SU-DHL-6 (cell line): Measurements from ENCODE around the gene MBNL1.
A peak's percentile ranks its signal among the peaks of the same experiment; 100 is the strongest.

Experiments
- H2AFZ ChIP-seq: fragments of 200-600 bp; sonication (generic); 2 replicates; pipeline ENCODE4 v1.6.1; 2014; ENCODE audit warnings: low read depth, mild to moderate bottlenecking, moderate library complexity, mixed read lengths, antibody characterized with exemption, low read length; ENCODE audit not compliant: severe bottlenecking
- H3F3A ChIP-seq: fragments of 200-600 bp; shearing (Covaris generic); 2 replicates; pipeline ENCODE4 v1.6.0; 2016; ENCODE audit warnings: antibody characterized with exemption, mild to moderate bottlenecking; ENCODE audit not compliant: insufficient read depth
- H3K27ac ChIP-seq: fragments of 200-600 bp; sonication (generic); 2 replicates; pipeline ENCODE4 v1.5.1; 2016; ENCODE audit warnings: low read depth, mild to moderate bottlenecking, low read length, moderate library complexity, mixed read lengths
- H3K27me3 ChIP-seq: fragments of 200-600 bp; sonication (generic), shearing (Covaris generic); 2 replicates; pipeline ENCODE4 v1.6.0; 2014; ENCODE audit warnings: mild to moderate bottlenecking, low read length
- H3K36me3 ChIP-seq: fragments of 200-600 bp; sonication (generic); 2 replicates; pipeline ENCODE4 v1.6.1; 2014; ENCODE audit warnings: mild to moderate bottlenecking, low read length, mixed read lengths
- H3K4me2 ChIP-seq: fragments of 300-600, 200-600 bp; shearing (Covaris generic), sonication (generic); 2 replicates; pipeline ENCODE4 v1.6.0; 2014; ENCODE audit warnings: low read length, low read depth, mild to moderate bottlenecking; ENCODE audit not compliant: poor library complexity, severe bottlenecking
- H3K4me3 ChIP-seq: fragments of 200-600 bp; sonication (generic); 2 replicates; pipeline ENCODE4 v1.5.1; 2014; ENCODE audit warnings: antibody characterized with exemption, low read length, mild to moderate bottlenecking, mixed read lengths; ENCODE audit not compliant: insufficient read depth, poor library complexity, severe bottlenecking
- H3K79me2 ChIP-seq: fragments of 200-600 bp; sonication (generic); 2 replicates; pipeline ENCODE4 v1.6.1; 2014; ENCODE audit warnings: mild to moderate bottlenecking, low read length, moderate library complexity; ENCODE audit not compliant: insufficient read depth
- H3K9ac ChIP-seq: fragments of 200-600 bp; sonication (generic); 2 replicates; pipeline ENCODE4 v1.7.0; 2014; ENCODE audit warnings: mild to moderate bottlenecking, low read length
- H3K9me2 ChIP-seq: fragments of 200-600 bp; sonication (generic); replicated peaks from 2 replicates; pipeline ENCODE4 v1.6.1; 2014; ENCODE audit warnings: low read length; ENCODE audit not compliant: insufficient read depth
- H3K9me3 ChIP-seq: fragments of 200-600 bp; sonication (generic); 2 replicates; pipeline ENCODE4 v1.6.1; 2014; ENCODE audit warnings: low read length, mixed read lengths; ENCODE audit not compliant: insufficient read depth
- H4K20me1 ChIP-seq: fragments of 200-600 bp; sonication (generic); 2 replicates; pipeline ENCODE4 v1.6.1; 2014; ENCODE audit warnings: low read depth, mild to moderate bottlenecking, antibody characterized with exemption, low read length, moderate library complexity, mixed read lengths
- CTCF ChIP-seq: fragments of 200-600 bp; sonication (generic); IDR thresholded peaks from one replicate; pipeline ENCODE4 v1.5.1; 2017; ENCODE audit warnings: antibody characterized with exemption, mild to moderate bottlenecking, low read length, moderate library complexity; ENCODE audit not compliant: insufficient read depth, poor library complexity, severe bottlenecking
- EZH2phosphoT487 ChIP-seq: fragments of 200-600 bp; sonication (generic), shearing (Covaris generic); conservative IDR thresholded peaks from 2 replicates; pipeline ENCODE4 v1.6.1; 2018; ENCODE audit warnings: mild to moderate bottlenecking, antibody characterized with exemption, low read length, moderate library complexity, mixed read lengths

Gene MBNL1

GRCh38 chr3:152392272-152392880, 123.6 kb downstream of the MBNL1 start:
- Histone ChIP-seq H3K79me2 (peaks cover 99% of the 10 kb centered on the region), H3K4me2 (no peak overlapping the region), H3K9me3 (no peaks in the 10 kb centered on the region), H4K20me1 (peaks cover 13% of the 10 kb centered on the region), H3F3A (peaks cover 9% of the 10 kb centered on the region; the same call in 1 of the 2 replicates), H3K27ac (peak overlapping the region; percentile 10; the same call in 1 of the 2 replicates), H3K36me3 (peaks cover 36% of the 10 kb centered on the region), H3K9ac (no peak overlapping the region), H2AFZ (no peak overlapping the region), H3K9me2 (no peaks in the 10 kb centered on the region), H3K27me3 (no peaks in the 10 kb centered on the region), H3K4me3 (no peak overlapping the region)
- no peak for TF ChIP-seq EZH2phosphoT487
- no peak for TF ChIP-seq CTCF

GRCh38 chr3:152394246-152394645, 125.5 kb downstream of the MBNL1 start:
- Histone ChIP-seq H2AFZ (no peak overlapping the region), H3K4me3 (no peak overlapping the region), H3K9me2 (no peaks in the 10 kb centered on the region), H3K79me2 (peaks cover 99% of the 10 kb centered on the region), H3K27ac (no peak overlapping the region), H3K27me3 (no peaks in the 10 kb centered on the region), H3K4me2 (no peak overlapping the region), H3K9me3 (no peaks in the 10 kb centered on the region), H4K20me1 (peaks cover 22% of the 10 kb centered on the region), H3F3A (0 out of 2 replicates have a peak, but pooled peaks cover 19% of the 10 kb centered on the region), H3K9ac (no peak overlapping the region), H3K36me3 (peaks cover 36% of the 10 kb centered on the region)
- no peak for TF ChIP-seq EZH2phosphoT487
- TF ChIP-seq CTCF = no peak

- H3K27ac ChIP-seq = no peak overlapping the region
- peaks cover 34% of the 10 kb centered on the region for H3K36me3 ChIP-seq
- TF ChIP-seq CTCF (no peak), EZH2phosphoT487 (no peak)
These were observed 127.0 kb downstream of the MBNL1 start for GRCh38 chr3:152395764-152396163.

More at GRCh38 chr3:152395764-152396163, 127.0 kb downstream of the MBNL1 start:
- Histone ChIP-seq H3K9ac (no peak overlapping the region), H3K27me3 (no peaks in the 10 kb centered on the region), H3K9me2 (no peaks in the 10 kb centered on the region), H4K20me1 (peaks cover 27% of the 10 kb centered on the region), H3F3A (peaks cover 16% of the 10 kb centered on the region; the same call in 1 of the 2 replicates), H3K9me3 (no peaks in the 10 kb centered on the region), H2AFZ (no peak overlapping the region), H3K4me2 (no peak overlapping the region), H3K4me3 (no peak overlapping the region), H3K79me2 (peaks cover 99% of the 10 kb centered on the region)
